Neural progenitor cell (in vitro differentiated cells): ENCODE data around the gene FGFR3. TPM values are rescaled to one million over a fixed set of nuclear protein-coding genes. Genes with fewer than 3 reads are reported as not detected.

Experiments
- DNase-seq: peaks from one replicate; pipeline ENCODE4 v3.0.0-alpha.2; 2016; ENCODE audit warnings: low spot score
- H2AFZ ChIP-seq: fragments of 200-600 bp; sonication (generic); replicated peaks from 2 replicates; pipeline ENCODE4 v1.6.1; 2016; ENCODE audit warnings: antibody characterized with exemption
- H3F3A ChIP-seq: fragments of 200-600 bp; sonication (generic); 2 replicates; pipeline ENCODE4 v1.6.1; 2016; ENCODE audit warnings: antibody characterized with exemption, low read depth
- H3K27ac ChIP-seq: fragments of 200-600 bp; sonication (generic); 2 replicates; pipeline ENCODE4 v1.5.1; 2016; ENCODE audit warnings: mild to moderate bottlenecking
- H3K27me3 ChIP-seq: fragments of 200-600 bp; sonication (generic); 2 replicates; pipeline ENCODE4 v1.6.1; 2016; ENCODE audit warnings: mild to moderate bottlenecking, moderate library complexity
- H3K36me3 ChIP-seq: fragments of 200-600 bp; sonication (generic); 2 replicates; pipeline ENCODE4 v1.5.1; 2016
- H3K4me1 ChIP-seq: fragments of 200-600 bp; sonication (generic); 2 replicates; pipeline ENCODE4 v1.6.1; 2016; ENCODE audit warnings: mixed run types
- H3K4me2 ChIP-seq: fragments of 200-600 bp; sonication (generic); 2 replicates; pipeline ENCODE4 v1.6.1; 2016
- H3K4me3 ChIP-seq: fragments of 200-600 bp; sonication (generic); 2 replicates; pipeline ENCODE4 v1.5.1; 2016
- H3K79me2 ChIP-seq: fragments of 200-600 bp; sonication (generic); 2 replicates; pipeline ENCODE4 v1.6.1; 2016; ENCODE audit warnings: low read depth
- H3K9ac ChIP-seq: fragments of 200-600 bp; sonication (generic); 2 replicates; pipeline ENCODE4 v1.6.1; 2016
- H3K9me3 ChIP-seq: fragments of 200-600 bp; sonication (generic); 2 replicates; pipeline ENCODE4 v1.5.1; 2016; ENCODE audit warnings: low read depth
- H4K20me1 ChIP-seq: fragments of 200-600 bp; sonication (generic); 2 replicates; pipeline ENCODE4 v1.6.1; 2016; ENCODE audit warnings: low read depth
- H3K27ac Mint-ChIP-seq: 3 replicates; pipeline ENCODE4 v1.8.0; 2021; ENCODE audit warnings: mixed read lengths
- H3K27me3 Mint-ChIP-seq: 2 replicates; pipeline ENCODE4 v1.8.0; 2022; ENCODE audit warnings: low read depth, mild to moderate bottlenecking, inconsistent platforms, moderate library complexity, mixed read lengths; ENCODE audit not compliant: insufficient read depth
- H3K36me3 Mint-ChIP-seq: 3 replicates; pipeline ENCODE4 v1.8.0; 2021; ENCODE audit warnings: mixed read lengths
- H3K4me1 Mint-ChIP-seq: 3 replicates; pipeline ENCODE4 v1.8.0; 2021; ENCODE audit warnings: mixed read lengths
- H3K4me3 Mint-ChIP-seq: 3 replicates; pipeline ENCODE4 v1.8.0; 2021; ENCODE audit warnings: mild to moderate bottlenecking, moderate library complexity, mixed read lengths
- H3K9me3 Mint-ChIP-seq: 3 replicates; pipeline ENCODE4 v1.8.0; 2020; ENCODE audit warnings: mixed read lengths
- EZH2 ChIP-seq: fragments of 200-600 bp; sonication (generic); IDR thresholded peaks from 2 replicates; pipeline ENCODE4 v1.6.1; 2017; ENCODE audit warnings: antibody characterized with exemption, mild to moderate bottlenecking, moderate library complexity
- EZH2phosphoT487 ChIP-seq: fragments of 200-600 bp; sonication (generic); IDR thresholded peaks from 2 replicates; pipeline ENCODE4 v1.6.1; 2017; ENCODE audit warnings: antibody characterized with exemption
- total RNA-seq: library from RNA; depleted of rRNA; stranded (reverse); fragments of >200 nt; gene quantifications from 2 replicates; pipeline ENCODE4 v1.2.3, GENCODE V29; 2015; ENCODE audit warnings: low replicate concordance
- TF ChIP-seq, protein P1 (sequence below): fragments of 200-600 bp; sonication (generic); IDR thresholded peaks from 2 replicates; pipeline ENCODE4 v1.5.1; 2017; ENCODE audit warnings: antibody characterized with exemption, mild to moderate bottlenecking

FGFR3 gene
- total RNA-seq, 1 donor from 2014 or later: 4.8 TPM

DNA sequence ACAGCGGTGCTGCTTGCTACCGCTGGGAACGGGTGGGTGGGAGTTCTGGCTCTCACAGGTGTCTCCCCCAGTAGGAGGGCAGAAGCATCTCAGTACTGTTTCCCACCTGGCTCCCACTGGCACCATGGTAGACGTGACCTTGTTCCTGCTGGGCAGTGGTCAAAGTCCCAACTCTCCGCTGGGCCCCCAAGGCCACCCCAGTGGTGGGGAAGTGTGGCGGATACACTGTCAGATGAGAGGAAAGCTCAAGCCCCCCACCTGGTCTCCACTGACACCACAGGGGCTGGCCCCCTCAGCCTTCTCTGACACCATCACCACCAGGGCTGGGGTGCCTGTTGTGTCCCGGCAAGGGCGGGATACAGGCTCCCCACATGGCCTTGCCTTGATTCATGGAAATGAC, 38.2 kb downstream of the FGFR3 start:
- no peak overlapping the region for H3K4me3 Mint-ChIP-seq
- Histone ChIP-seq H3K79me2 (no peaks in the 10 kb centered on the region), H3F3A (peaks cover 6% of the 10 kb centered on the region), H3K36me3 (no peaks in the 10 kb centered on the region), H3K4me2 (no peak overlapping the region), H3K27me3 (no peaks in the 10 kb centered on the region), H3K4me3 (no peak overlapping the region), H4K20me1 (no peaks in the 10 kb centered on the region), H2AFZ (no peak overlapping the region), H3K9ac (no peak overlapping the region), H3K27ac (no peak overlapping the region), H3K4me1 (peaks cover 4% of the 10 kb centered on the region), H3K9me3 (peaks cover 3% of the 10 kb centered on the region)
- DNase-seq: no peak
- H3K4me1 Mint-ChIP-seq: peaks cover 23% of the 10 kb centered on the region
- H3K27me3 Mint-ChIP-seq: peaks cover 4% of the 10 kb centered on the region
- H3K9me3 Mint-ChIP-seq: peaks cover 13% of the 10 kb centered on the region
- H3K36me3 Mint-ChIP-seq: peaks cover 35% of the 10 kb centered on the region
- no peak overlapping the region for H3K27ac Mint-ChIP-seq
- TF ChIP-seq EZH2phosphoT487 (no peak), EZH2 (no peak)
- TF ChIP-seq, protein P1, sequence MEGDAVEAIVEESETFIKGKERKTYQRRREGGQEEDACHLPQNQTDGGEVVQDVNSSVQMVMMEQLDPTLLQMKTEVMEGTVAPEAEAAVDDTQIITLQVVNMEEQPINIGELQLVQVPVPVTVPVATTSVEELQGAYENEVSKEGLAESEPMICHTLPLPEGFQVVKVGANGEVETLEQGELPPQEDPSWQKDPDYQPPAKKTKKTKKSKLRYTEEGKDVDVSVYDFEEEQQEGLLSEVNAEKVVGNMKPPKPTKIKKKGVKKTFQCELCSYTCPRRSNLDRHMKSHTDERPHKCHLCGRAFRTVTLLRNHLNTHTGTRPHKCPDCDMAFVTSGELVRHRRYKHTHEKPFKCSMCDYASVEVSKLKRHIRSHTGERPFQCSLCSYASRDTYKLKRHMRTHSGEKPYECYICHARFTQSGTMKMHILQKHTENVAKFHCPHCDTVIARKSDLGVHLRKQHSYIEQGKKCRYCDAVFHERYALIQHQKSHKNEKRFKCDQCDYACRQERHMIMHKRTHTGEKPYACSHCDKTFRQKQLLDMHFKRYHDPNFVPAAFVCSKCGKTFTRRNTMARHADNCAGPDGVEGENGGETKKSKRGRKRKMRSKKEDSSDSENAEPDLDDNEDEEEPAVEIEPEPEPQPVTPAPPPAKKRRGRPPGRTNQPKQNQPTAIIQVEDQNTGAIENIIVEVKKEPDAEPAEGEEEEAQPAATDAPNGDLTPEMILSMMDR: no peak

DNA sequence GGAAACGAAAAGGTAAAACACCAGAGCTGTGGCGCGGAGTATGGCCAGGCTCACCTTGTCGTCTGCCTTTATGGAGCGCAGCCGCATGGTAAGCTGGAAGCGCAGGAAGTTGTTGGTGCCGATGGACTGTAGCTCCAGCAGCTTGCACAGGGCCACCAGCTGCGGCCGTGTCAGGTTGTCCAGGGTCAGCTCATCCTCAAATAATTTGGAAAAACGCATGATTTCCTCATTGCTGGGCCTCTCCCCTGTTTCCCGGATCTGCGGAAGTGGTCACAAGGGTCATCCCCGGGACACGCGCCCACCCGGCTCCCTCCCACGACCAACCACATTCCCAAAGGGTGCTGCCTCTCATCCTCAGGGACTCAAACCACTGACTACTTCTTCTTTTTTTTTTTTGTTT, 39.6 kb downstream of the FGFR3 start:
- H3K36me3 ChIP-seq: no peaks in the 10 kb centered on the region
- TF ChIP-seq EZH2phosphoT487: no peak
- TF ChIP-seq EZH2: no peak
- TF ChIP-seq, protein P1: no peak
- peaks cover 19% of the 10 kb centered on the region for H3K4me1 Mint-ChIP-seq
- no peaks in the 10 kb centered on the region for H4K20me1 ChIP-seq
- H3K4me3 Mint-ChIP-seq: no peak overlapping the region
- no peak overlapping the region for H3K27ac Mint-ChIP-seq
- no peaks in the 10 kb centered on the region for H3K79me2 ChIP-seq
- peaks cover 33% of the 10 kb centered on the region for H3K36me3 Mint-ChIP-seq
- H2AFZ ChIP-seq: no peak overlapping the region
- H3F3A ChIP-seq: no peaks in the 10 kb centered on the region
- H3K9me3 ChIP-seq: peaks cover 3% of the 10 kb centered on the region
- H3K4me2 ChIP-seq: no peak overlapping the region
- no peak for DNase-seq
- H3K27me3 ChIP-seq: no peaks in the 10 kb centered on the region
- peaks cover 13% of the 10 kb centered on the region for H3K9me3 Mint-ChIP-seq
- no peak overlapping the region for H3K27ac ChIP-seq
- no peak overlapping the region for H3K9ac ChIP-seq
- no peak overlapping the region for H3K4me3 ChIP-seq
- peaks cover 3% of the 10 kb centered on the region for H3K27me3 Mint-ChIP-seq
- no peaks in the 10 kb centered on the region for H3K4me1 ChIP-seq

DNA sequence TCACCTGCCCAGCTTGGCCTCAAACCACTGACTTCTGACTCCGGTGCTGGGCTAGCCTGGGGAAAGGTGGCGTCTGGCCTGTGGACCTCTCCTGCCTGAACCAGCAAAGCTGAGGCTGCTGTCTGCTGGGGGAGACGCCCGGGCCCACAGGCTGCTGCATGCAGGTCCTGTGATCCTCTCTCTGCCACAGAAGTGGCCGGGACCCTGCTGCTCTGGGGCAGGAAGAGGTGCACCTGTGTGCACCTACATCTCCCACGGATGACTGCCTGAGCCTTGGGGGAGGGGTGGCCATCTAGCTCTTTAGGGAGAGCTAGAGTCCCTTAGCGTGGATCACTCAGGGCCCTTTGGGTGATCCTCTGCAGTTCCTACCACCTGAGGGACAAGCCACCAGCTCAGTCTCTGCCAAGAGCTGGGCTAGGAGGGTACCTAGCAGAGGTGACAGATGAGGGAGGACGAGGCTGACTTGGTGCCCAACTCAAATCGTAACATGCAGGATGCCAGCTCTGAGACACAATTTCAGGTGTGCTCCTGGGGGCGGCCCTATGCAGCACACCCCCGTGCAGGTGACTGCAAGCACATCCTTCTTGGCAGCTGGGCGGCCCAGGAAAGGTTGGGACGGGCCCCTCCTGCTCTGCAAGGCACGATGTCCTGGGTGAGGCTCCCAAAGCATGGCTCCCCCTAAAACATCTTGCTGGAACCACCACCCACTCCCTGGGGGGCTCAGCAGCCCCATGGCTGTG, 40.4 kb downstream of the FGFR3 start:
- Histone ChIP-seq H3K27me3 (no peaks in the 10 kb centered on the region), H2AFZ (no peak overlapping the region), H3K4me2 (no peak overlapping the region), H3K79me2 (no peaks in the 10 kb centered on the region), H3K4me3 (no peak overlapping the region), H4K20me1 (no peaks in the 10 kb centered on the region), H3K36me3 (no peaks in the 10 kb centered on the region), H3K9me3 (peaks cover 3% of the 10 kb centered on the region), H3K27ac (no peak overlapping the region), H3K9ac (no peak overlapping the region), H3F3A (no peaks in the 10 kb centered on the region), H3K4me1 (no peaks in the 10 kb centered on the region)
- H3K4me1 Mint-ChIP-seq: peaks cover 19% of the 10 kb centered on the region
- H3K9me3 Mint-ChIP-seq: peaks cover 13% of the 10 kb centered on the region
- H3K4me3 Mint-ChIP-seq: no peak overlapping the region
- peaks cover 3% of the 10 kb centered on the region for H3K27me3 Mint-ChIP-seq
- TF ChIP-seq, protein P1: no peak
- TF ChIP-seq EZH2phosphoT487 (no peak), EZH2 (no peak)
- peak overlapping the region; percentile 84 for H3K27ac Mint-ChIP-seq
- peaks cover 33% of the 10 kb centered on the region for H3K36me3 Mint-ChIP-seq
- DNase-seq: no peak
